Ishikawa (cell line): ENCODE measurements around the gene ZNF350.

Source experiments
- CEBPB ChIP-seq: IDR thresholded peaks from 2 replicates; pipeline ENCODE4 v1.6.1; 2012
- CREB1 ChIP-seq: IDR thresholded peaks from 2 replicates; pipeline ENCODE4 v1.6.1; 2012; ENCODE audit warnings: low read depth
- EGR1 ChIP-seq: IDR thresholded peaks from 2 replicates; pipeline ENCODE4 v1.6.1; 2012
- EP300 ChIP-seq: IDR thresholded peaks from 2 replicates; pipeline ENCODE4 v1.6.1; 2012; ENCODE audit warnings: borderline replicate concordance
- FOXM1 ChIP-seq: IDR thresholded peaks from 2 replicates; pipeline ENCODE4 v1.6.1; 2012; ENCODE audit warnings: low read depth, borderline replicate concordance
- NFIC ChIP-seq: IDR thresholded peaks from 2 replicates; pipeline ENCODE4 v1.6.1; 2012
- RAD21 ChIP-seq: IDR thresholded peaks from 2 replicates; pipeline ENCODE4 v1.6.1; 2012; ENCODE audit warnings: low read depth
- TAF1 ChIP-seq: IDR thresholded peaks from 2 replicates; pipeline ENCODE4 v1.6.1; 2012; ENCODE audit warnings: low read depth, mild to moderate bottlenecking
- TCF12 ChIP-seq: IDR thresholded peaks from 2 replicates; pipeline ENCODE4 v1.6.1; 2012; ENCODE audit warnings: low read depth
- TEAD4 ChIP-seq: IDR thresholded peaks from 2 replicates; pipeline ENCODE4 v1.6.1; 2012
- USF1 ChIP-seq: IDR thresholded peaks from 2 replicates; pipeline ENCODE4 v1.6.1; 2012
- YY1 ChIP-seq: IDR thresholded peaks from 2 replicates; pipeline ENCODE4 v1.6.1; 2012; ENCODE audit warnings: low read depth
- ZBTB7A ChIP-seq: IDR thresholded peaks from 2 replicates; pipeline ENCODE4 v1.6.1; 2012; ENCODE audit warnings: low read depth
- TF ChIP-seq, protein P1 (sequence below): IDR thresholded peaks from 2 replicates; pipeline ENCODE4 v1.6.1; 2012; ENCODE audit warnings: low read depth, mild to moderate bottlenecking
- TF ChIP-seq, protein P2 (sequence below): IDR thresholded peaks from 2 replicates; pipeline ENCODE4 v1.6.1; 2012

Gene ZNF350

GRCh38 chr19:51986309-51987291, at the start of gene ZNF350:
Gene ZNF350 (minus strand): TSS chr19:51986840. CDS start chr19:51974360, 12,480 bp downstream.
- TF ChIP-seq, protein P1, sequence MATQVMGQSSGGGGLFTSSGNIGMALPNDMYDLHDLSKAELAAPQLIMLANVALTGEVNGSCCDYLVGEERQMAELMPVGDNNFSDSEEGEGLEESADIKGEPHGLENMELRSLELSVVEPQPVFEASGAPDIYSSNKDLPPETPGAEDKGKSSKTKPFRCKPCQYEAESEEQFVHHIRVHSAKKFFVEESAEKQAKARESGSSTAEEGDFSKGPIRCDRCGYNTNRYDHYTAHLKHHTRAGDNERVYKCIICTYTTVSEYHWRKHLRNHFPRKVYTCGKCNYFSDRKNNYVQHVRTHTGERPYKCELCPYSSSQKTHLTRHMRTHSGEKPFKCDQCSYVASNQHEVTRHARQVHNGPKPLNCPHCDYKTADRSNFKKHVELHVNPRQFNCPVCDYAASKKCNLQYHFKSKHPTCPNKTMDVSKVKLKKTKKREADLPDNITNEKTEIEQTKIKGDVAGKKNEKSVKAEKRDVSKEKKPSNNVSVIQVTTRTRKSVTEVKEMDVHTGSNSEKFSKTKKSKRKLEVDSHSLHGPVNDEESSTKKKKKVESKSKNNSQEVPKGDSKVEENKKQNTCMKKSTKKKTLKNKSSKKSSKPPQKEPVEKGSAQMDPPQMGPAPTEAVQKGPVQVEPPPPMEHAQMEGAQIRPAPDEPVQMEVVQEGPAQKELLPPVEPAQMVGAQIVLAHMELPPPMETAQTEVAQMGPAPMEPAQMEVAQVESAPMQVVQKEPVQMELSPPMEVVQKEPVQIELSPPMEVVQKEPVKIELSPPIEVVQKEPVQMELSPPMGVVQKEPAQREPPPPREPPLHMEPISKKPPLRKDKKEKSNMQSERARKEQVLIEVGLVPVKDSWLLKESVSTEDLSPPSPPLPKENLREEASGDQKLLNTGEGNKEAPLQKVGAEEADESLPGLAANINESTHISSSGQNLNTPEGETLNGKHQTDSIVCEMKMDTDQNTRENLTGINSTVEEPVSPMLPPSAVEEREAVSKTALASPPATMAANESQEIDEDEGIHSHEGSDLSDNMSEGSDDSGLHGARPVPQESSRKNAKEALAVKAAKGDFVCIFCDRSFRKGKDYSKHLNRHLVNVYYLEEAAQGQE: no peak
- TF ChIP-seq EGR1 (peak; percentile 99), CREB1 (peak; percentile 46; the same call in 1 of the 2 replicates), YY1 (peak; percentile 100), CEBPB (0 out of 2 replicates have a peak, but pooled peaks have one; percentile 22), ZBTB7A (no peak), FOXM1 (no peak), TCF12 (peak; percentile 72), EP300 (no peak), TEAD4 (peak; percentile 54), TAF1 (no peak; the same call in 1 of the 2 replicates), USF1 (peak; percentile 46), RAD21 (no peak), NFIC (no peak)
- TF ChIP-seq, protein P2, sequence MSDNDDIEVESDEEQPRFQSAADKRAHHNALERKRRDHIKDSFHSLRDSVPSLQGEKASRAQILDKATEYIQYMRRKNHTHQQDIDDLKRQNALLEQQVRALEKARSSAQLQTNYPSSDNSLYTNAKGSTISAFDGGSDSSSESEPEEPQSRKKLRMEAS: peak; percentile 47; the same call in 1 of the 2 replicates

DNA sequence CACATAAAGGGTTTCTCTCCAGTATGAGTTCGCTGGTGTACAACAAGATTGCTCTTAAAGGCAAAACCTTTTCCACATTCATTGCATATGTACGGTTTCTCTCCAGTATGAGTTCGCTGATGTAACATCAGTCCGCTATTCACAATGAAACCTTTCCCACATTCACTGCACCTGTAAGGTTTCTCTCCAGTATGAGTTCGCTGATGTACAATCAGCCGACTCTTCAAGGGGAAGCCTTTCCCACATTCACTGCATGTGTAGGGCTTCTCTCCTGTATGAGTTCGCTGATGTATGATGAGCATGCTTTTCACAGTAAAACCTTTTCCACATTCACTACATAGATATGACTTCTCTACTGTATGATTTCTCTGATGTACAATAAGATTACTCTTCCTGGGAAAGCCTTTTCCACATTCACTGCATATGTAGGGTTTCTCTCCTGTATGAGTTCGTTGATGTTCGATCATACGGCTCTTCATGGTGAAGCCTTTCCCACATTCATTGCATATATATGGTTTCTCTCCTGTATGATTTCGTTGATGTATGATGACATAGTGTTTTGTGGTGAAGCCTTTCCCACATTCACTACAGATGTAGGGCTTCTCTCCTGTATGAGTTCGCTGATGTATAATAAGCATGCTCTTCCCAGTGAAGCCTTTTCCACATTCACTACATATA, 47.5 kb upstream of the ZNF350 start:
- TF ChIP-seq RAD21 (no peak), FOXM1 (no peak), TAF1 (no peak), TCF12 (no peak), TEAD4 (no peak), EGR1 (no peak), CEBPB (no peak), NFIC (no peak), USF1 (no peak), ZBTB7A (no peak), CREB1 (no peak), EP300 (no peak), YY1 (no peak)
- TF ChIP-seq, protein P1: no peak
- TF ChIP-seq, protein P2: no peak

- TF ChIP-seq RAD21: no peak
- TF ChIP-seq CREB1: no peak
- TF ChIP-seq CEBPB: no peak
- TF ChIP-seq TEAD4: no peak
- no peak for TF ChIP-seq EGR1
- no peak for TF ChIP-seq FOXM1
Observed at GRCh38 chr19:52028780-52029123, 42.1 kb upstream of the ZNF350 start.

DNA sequence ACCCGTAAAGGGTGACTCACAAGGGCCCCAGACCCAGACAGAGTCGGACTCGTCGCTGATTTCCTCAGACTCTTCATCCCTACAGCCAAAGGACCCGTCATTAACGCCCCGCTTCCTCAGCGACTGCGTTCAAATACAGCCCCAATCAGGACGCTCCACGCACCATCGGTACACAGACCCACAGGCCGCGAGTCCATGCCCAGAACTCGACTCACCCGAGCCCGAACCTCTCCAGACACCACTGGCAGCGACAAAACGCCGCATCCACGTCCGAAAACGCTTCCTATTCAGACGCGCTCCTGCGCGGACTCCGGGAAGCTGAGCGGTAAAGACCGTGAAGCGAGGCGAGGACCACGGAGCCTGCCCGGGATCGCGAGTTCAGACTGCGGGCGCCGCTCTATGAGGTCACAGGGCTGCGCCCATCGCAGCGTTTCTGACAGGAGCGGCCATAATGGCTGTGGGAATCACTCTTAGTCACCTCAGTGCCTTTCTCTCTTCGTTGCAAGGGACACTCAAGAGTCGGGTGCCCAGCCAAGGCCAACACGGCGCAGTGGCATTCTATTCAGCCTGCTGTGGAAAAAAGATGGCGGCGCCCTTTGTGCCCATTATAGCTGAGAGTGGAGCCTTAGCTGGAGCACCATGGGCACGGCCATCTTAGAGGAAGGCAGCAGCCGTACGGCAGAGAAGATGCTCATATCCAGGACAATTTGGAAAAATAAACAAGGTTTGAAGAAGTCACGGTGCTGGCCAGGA, 41.6 kb upstream of the ZNF350 start, which contains the start of gene ZNF614:
TSS of gene ZNF614 (minus strand) at position 353 of the 753 bp plus-strand sequence. CDS start 2,634 bp downstream, outside the sequence.
- TF ChIP-seq USF1 (0 out of 2 replicates have a peak, but pooled peaks have one; percentile 7), NFIC (no peak), CREB1 (peak; percentile 96), EGR1 (peak; percentile 81), YY1 (peak; percentile 98), TAF1 (peak; percentile 55), RAD21 (no peak), FOXM1 (no peak), ZBTB7A (no peak), CEBPB (no peak), TCF12 (peak; percentile 64), TEAD4 (no peak), EP300 (no peak)
- TF ChIP-seq, protein P1: no peak
- TF ChIP-seq, protein P2: peak; percentile 73
